GM18502 (cell line): ENCODE data around the gene ZNF418.
"Not testable (repeated sequence)": the region's sequence is repeated elsewhere in the genome, so short reads cannot be mapped to it uniquely, and the experiment has no call there.

Experiments used
- ATAC-seq: cut with Tn5 transposase; IDR thresholded peaks from one replicate; pipeline ENCODE4 v1.9.1; 2021; ENCODE audit warnings: mild to moderate bottlenecking; ENCODE audit not compliant: unreplicated experiment, poor library complexity

Gene ZNF418

GRCh38 chr19:57900311-57900710 lies 34.9 kb downstream of the ZNF418 start:
- ATAC-seq, result no peak

DNA sequence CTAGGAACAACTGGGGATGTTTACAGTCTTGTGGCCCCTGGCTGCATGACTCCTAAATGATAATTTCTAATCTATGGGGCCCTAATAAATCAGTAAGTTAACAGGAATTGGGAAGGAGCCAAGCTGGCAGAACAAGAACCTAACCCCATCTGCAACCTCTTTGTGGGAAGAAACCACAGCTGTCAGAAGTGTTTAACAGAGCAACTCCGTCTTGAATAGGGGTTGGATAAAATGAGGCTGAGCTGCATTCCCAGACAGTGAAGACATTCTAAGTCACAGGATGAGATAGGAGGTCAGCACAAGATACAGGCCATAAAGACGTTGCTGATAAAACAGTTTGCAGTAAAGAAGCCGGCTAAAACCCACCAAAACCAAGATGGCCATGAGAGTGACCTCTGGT lies 44.5 kb downstream of the ZNF418 start:
- not testable (repeated sequence) for ATAC-seq

DNA sequence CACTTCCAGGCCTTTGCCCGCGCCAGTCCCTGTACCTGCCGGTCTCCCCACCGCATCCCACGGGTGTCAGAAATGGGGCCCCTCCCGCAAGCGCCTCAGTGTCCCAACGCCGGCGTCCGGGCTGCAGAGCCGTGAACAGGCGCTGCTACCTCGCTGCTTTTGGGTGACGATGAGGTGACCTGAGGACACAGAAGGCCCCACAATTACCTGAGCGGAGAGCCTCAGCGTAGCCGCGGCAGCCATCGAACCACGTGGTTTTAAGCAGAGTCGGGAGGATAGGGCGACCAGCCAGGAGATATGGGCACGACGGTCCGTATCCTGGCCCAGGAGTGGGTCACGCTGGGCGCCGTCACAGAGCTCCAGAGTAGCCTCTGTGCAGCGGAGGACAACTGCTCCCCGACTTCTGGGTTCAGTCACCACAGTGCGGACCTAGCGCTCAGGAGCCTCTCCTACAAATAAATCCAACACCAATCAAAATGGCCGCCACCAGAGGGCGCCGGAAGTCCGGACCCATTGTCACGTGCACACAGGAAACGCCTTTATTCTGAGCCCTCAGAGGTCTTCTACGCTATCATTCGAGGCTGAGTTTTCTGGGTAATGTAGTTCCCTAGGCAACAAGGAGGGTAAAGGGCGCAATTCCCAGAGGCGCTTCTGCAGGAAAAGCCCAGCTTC lies 46.5 kb downstream of the ZNF418 start, which contains the start of gene ZNF814:
Gene ZNF814, minus strand, starts transcription at position 478 of the 672 bp plus-strand sequence. Its CDS starts 235 bp downstream, at position 243.
- peak; percentile 85 for ATAC-seq

GRCh38 chr19:57888107-57888559 lies 47.1 kb downstream of the ZNF418 start:
- peak; percentile 14 for ATAC-seq

- ATAC-seq, result no peak
Measured at GRCh38 chr19:57887195-57887941, 47.8 kb downstream of the ZNF418 start.

DNA sequence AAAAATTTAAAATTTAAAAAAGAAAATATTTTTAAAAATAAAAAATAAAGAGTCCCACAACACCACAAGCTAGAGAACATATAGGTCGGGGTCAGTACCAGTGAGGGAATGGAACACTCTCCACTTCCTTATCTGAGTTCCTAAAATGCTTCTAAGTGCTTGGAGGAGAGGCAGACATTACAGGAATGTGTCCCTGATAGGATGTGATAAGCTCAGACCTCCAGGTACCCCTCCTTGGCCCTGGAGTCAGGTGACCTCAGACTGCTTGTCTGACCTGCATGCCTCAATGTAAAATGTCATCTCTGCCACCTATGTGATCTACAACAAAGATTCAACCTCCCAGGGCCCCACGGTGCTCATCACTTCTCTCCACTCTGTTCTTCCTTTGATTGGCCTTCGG lies 49.2 kb downstream of the ZNF418 start:
- ATAC-seq, result no peak

- not testable (repeated sequence) for ATAC-seq
Measured at GRCh38 chr19:57873883-57874799, 61.1 kb downstream of the ZNF418 start.

DNA sequence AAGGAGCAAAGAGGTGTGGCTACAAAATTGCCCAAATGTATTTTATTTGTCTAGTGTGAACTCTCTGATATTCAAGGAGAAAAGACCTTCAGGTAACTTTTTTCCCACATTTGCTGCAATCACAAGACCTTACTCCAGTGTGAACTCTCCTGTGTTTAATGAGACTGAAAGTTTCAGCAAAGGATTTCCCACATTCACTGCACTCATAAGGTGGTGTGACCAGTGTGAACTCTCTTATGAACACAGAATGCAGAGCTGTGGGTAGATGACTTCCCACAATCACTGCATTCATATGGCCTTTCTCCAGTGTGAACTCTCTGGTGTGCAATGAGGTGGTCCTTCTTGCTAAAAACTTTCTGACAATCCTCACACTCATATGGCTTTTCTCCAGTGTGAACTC lies 62.8 kb downstream of the ZNF418 start:
- ATAC-seq, result no peak
